Measurements from ENCODE around the gene TPM4. TPM values are rescaled to one million over a fixed set of nuclear protein-coding genes. Genes with fewer than 3 reads are reported as not detected.

Gene TPM4
- total RNA-seq, 1 donor from 2014 or later, result 535 TPM

- Histone ChIP-seq H3K4me1 (no peaks in the 10 kb centered on the region), H3K79me2 (ENCODE audit: low read depth) (no peaks in the 10 kb centered on the region), H3K9ac (no peak overlapping the region), H4K20me1 (ENCODE audit: low read depth) (no peaks in the 10 kb centered on the region), H3K27me3 (no peaks in the 10 kb centered on the region), H3K4me3 (no peak overlapping the region), H2AFZ (replicated peaks) (no peak overlapping the region), H3F3A (ENCODE audit: low read depth) (no peaks in the 10 kb centered on the region), H3K36me3 (no peaks in the 10 kb centered on the region), H3K27ac (no peak overlapping the region), H3K4me2 (no peak overlapping the region), H3K9me3 (ENCODE audit: low read depth) (no peaks in the 10 kb centered on the region)
- no peaks in the 10 kb centered on the region for H3K4me1 Mint-ChIP-seq
- TF ChIP-seq EZH2 (IDR thresholded peaks at IDR 0.05), result no peak
- no peaks in the 10 kb centered on the region for H3K27me3 Mint-ChIP-seq (ENCODE audit: insufficient read depth, low read depth)
- H3K4me3 Mint-ChIP-seq, result no peak overlapping the region
- no peak overlapping the region for H3K27ac Mint-ChIP-seq
- DNase-seq (ENCODE audit: low spot score), result no peak
- H3K36me3 Mint-ChIP-seq, result peaks cover 18% of the 10 kb centered on the region
- no peaks in the 10 kb centered on the region for H3K9me3 Mint-ChIP-seq
Observed at GRCh38 chr19:16124953-16125352, 48.7 kb downstream of the TPM4 start.

DNA sequence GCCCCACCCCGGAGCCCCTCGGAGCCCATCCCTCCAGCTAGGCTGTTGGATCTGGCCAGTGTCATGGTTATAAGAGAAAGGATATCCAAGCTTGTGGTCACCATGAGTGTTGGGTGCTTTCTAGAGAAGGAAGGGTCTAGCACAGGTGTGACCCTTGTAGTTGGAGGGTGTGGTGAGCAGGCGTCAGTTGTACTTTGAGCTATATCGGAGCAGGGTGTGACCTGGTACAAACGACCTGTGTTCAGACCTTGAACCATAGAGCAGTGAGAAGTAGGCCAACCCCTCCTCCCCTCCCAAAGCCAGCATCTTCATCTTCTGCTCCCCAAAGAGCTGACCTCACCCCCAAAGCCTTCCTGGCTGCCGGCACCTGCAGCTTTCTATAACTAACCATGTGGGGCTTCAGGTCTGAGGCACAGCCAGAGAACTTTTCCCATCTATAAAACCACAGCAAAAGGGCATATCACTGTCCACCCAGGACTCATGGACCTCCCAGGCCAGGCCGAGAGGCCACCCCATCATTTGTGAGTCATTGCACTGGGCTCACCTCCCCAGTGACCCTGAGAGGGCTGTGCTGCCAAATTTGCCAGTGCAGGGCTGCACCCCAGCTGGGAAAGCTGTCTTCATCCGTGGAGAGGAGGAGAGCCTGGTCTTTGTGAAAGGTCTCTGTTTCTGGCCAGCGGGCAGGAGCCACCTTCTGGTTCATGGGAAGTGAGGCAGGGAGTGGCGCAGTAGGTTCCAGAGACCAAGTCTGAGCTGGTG is 49.6 kb downstream of the TPM4 start:
- no peaks in the 10 kb centered on the region for H3K4me1 ChIP-seq
- H3K27me3 ChIP-seq, result no peaks in the 10 kb centered on the region
- H3F3A ChIP-seq (ENCODE audit: low read depth), result no peaks in the 10 kb centered on the region
- no peaks in the 10 kb centered on the region for H3K9me3 ChIP-seq (ENCODE audit: low read depth)
- H2AFZ ChIP-seq (replicated peaks), result no peak overlapping the region
- H3K79me2 ChIP-seq (ENCODE audit: low read depth), result no peaks in the 10 kb centered on the region
- Mint-ChIP-seq H3K9me3 (no peaks in the 10 kb centered on the region), H3K36me3 (peaks cover 22% of the 10 kb centered on the region), H3K4me3 (no peak overlapping the region), H3K27ac (no peak overlapping the region), H3K27me3 (ENCODE audit: insufficient read depth, low read depth) (no peaks in the 10 kb centered on the region), H3K4me1 (no peaks in the 10 kb centered on the region)
- no peak overlapping the region for H3K27ac ChIP-seq
- no peak for TF ChIP-seq EZH2phosphoT487 (IDR thresholded peaks at IDR 0.05)
- no peak for TF ChIP-seq EZH2 (IDR thresholded peaks at IDR 0.05)
- TF ChIP-seq, protein P1, sequence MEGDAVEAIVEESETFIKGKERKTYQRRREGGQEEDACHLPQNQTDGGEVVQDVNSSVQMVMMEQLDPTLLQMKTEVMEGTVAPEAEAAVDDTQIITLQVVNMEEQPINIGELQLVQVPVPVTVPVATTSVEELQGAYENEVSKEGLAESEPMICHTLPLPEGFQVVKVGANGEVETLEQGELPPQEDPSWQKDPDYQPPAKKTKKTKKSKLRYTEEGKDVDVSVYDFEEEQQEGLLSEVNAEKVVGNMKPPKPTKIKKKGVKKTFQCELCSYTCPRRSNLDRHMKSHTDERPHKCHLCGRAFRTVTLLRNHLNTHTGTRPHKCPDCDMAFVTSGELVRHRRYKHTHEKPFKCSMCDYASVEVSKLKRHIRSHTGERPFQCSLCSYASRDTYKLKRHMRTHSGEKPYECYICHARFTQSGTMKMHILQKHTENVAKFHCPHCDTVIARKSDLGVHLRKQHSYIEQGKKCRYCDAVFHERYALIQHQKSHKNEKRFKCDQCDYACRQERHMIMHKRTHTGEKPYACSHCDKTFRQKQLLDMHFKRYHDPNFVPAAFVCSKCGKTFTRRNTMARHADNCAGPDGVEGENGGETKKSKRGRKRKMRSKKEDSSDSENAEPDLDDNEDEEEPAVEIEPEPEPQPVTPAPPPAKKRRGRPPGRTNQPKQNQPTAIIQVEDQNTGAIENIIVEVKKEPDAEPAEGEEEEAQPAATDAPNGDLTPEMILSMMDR (IDR thresholded peaks at IDR 0.05), result no peak
- no peak overlapping the region for H3K9ac ChIP-seq
- H3K36me3 ChIP-seq, result no peaks in the 10 kb centered on the region
- no peak for DNase-seq (ENCODE audit: low spot score)
- H3K4me2 ChIP-seq, result no peak overlapping the region
- no peaks in the 10 kb centered on the region for H4K20me1 ChIP-seq (ENCODE audit: low read depth)
- no peak overlapping the region for H3K4me3 ChIP-seq

DNA sequence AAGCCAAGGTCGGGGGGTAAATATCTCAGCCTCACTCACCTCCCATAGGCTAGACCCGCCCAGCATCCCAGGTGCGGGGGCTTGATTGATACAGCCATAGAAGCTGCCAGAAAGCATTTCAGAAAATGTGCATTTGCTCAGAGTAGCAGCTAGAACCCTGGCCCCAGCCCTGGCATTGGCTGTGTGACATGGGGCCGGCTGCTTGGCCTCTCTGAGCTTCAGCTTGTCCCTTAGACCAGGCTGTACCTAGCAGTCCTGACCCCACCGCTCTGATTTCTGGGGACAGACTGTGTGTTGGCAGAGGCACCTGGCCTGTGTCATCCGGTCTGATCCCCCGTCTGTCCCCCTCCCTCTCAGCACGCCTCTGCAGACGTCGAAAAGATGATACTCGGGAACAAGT is 50.8 kb downstream of the TPM4 start:
- Histone ChIP-seq H3K79me2 (ENCODE audit: low read depth) (no peaks in the 10 kb centered on the region), H3K27ac (no peak overlapping the region), H3K27me3 (no peaks in the 10 kb centered on the region), H2AFZ (replicated peaks) (no peak overlapping the region), H3K4me3 (no peak overlapping the region), H3K4me2 (no peak overlapping the region), H3K4me1 (no peaks in the 10 kb centered on the region), H3K9me3 (ENCODE audit: low read depth) (no peaks in the 10 kb centered on the region), H3K9ac (no peak overlapping the region), H3K36me3 (no peaks in the 10 kb centered on the region), H4K20me1 (ENCODE audit: low read depth) (no peaks in the 10 kb centered on the region), H3F3A (ENCODE audit: low read depth) (no peaks in the 10 kb centered on the region)
- Mint-ChIP-seq H3K4me1 (no peaks in the 10 kb centered on the region), H3K4me3 (no peak overlapping the region), H3K36me3 (peaks cover 28% of the 10 kb centered on the region), H3K27ac (no peak overlapping the region), H3K9me3 (no peaks in the 10 kb centered on the region), H3K27me3 (ENCODE audit: insufficient read depth, low read depth) (no peaks in the 10 kb centered on the region)
- TF ChIP-seq EZH2 (IDR thresholded peaks at IDR 0.05) (no peak), EZH2phosphoT487 (IDR thresholded peaks at IDR 0.05) (no peak)
- TF ChIP-seq, protein P1 (IDR thresholded peaks at IDR 0.05), result no peak
- no peak for DNase-seq (ENCODE audit: low spot score)

DNA sequence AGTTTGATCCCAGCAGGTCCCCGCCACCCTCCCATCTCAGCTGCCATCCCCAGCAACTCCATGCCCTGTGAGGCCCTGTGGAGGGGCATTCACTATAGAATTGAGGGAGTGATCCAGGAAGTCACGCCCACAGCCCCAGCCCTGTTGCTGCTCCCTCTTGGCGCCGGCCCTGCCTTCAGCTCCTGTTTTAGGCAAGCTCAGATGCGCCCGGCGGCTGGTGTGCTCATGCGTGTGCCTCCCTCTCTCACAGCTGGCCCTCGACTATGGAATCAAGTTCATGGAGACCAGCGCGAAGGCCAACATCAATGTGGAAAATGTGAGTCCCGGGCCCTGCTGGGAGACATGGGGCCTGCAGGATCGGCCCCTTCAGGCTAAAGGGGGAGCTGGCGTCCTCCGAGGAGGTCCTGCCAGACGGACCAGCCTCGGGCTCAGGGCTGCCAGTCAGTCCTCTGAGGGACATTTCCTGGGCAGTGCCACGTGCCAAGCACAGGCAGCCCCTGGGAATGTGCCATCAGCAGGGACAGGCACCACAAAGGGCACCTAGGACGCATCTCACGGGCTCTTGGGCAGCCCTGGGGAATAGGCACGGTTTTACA is 51.6 kb downstream of the TPM4 start:
- Mint-ChIP-seq H3K4me1 (no peaks in the 10 kb centered on the region), H3K9me3 (no peaks in the 10 kb centered on the region), H3K27ac (no peak overlapping the region), H3K27me3 (ENCODE audit: insufficient read depth, low read depth) (no peaks in the 10 kb centered on the region), H3K4me3 (no peak overlapping the region), H3K36me3 (peaks cover 34% of the 10 kb centered on the region)
- Histone ChIP-seq H3F3A (ENCODE audit: low read depth) (no peaks in the 10 kb centered on the region), H2AFZ (replicated peaks) (no peak overlapping the region), H3K79me2 (ENCODE audit: low read depth) (no peaks in the 10 kb centered on the region), H3K9ac (no peak overlapping the region), H4K20me1 (ENCODE audit: low read depth) (no peaks in the 10 kb centered on the region), H3K36me3 (no peaks in the 10 kb centered on the region), H3K27ac (no peak overlapping the region), H3K4me1 (no peaks in the 10 kb centered on the region), H3K9me3 (ENCODE audit: low read depth) (no peaks in the 10 kb centered on the region), H3K4me2 (no peak overlapping the region), H3K4me3 (no peak overlapping the region), H3K27me3 (no peaks in the 10 kb centered on the region)
- no peak for DNase-seq (ENCODE audit: low spot score)
- no peak for TF ChIP-seq EZH2 (IDR thresholded peaks at IDR 0.05)
- TF ChIP-seq EZH2phosphoT487 (IDR thresholded peaks at IDR 0.05), result no peak
- TF ChIP-seq, protein P1 (IDR thresholded peaks at IDR 0.05), result no peak
